GM21576 (cell line): Measurements from ENCODE around the gene AGT.

Experiments
- ATAC-seq: cut with Tn5 transposase; IDR thresholded peaks from one replicate; pipeline ENCODE4 v1.9.1; 2021; ENCODE audit warnings: mild to moderate bottlenecking, moderate library complexity; ENCODE audit not compliant: unreplicated experiment

AGT gene

GRCh38 chr1:230713915-230714764 lies at the start of gene AGT:
Gene AGT, minus strand, starts transcription at chr1:230714122. Its CDS starts 3,299 bp downstream, at chr1:230710823.
- no peak for ATAC-seq

- no peak for ATAC-seq
Observed at GRCh38 chr1:230761443-230762167, 47.7 kb upstream of the AGT start.

GRCh38 chr1:230760360-230760827 lies 46.5 kb upstream of the AGT start:
- ATAC-seq, result no peak

- ATAC-seq, result no peak
Observed at GRCh38 chr1:230759369-230760065, 45.6 kb upstream of the AGT start.

GRCh38 chr1:230758709-230759368 lies 44.9 kb upstream of the AGT start:
- ATAC-seq, result no peak

- no peak for ATAC-seq
Observed at GRCh38 chr1:230757856-230758708, 44.2 kb upstream of the AGT start.

- no peak for ATAC-seq
Observed at GRCh38 chr1:230754796-230755195, 40.9 kb upstream of the AGT start.

- no peak for ATAC-seq
Observed at GRCh38 chr1:230753586-230754251, 39.8 kb upstream of the AGT start.

GRCh38 chr1:230753191-230753585 lies 39.3 kb upstream of the AGT start:
- no peak for ATAC-seq

GRCh38 chr1:230752407-230752806 lies 38.5 kb upstream of the AGT start:
- ATAC-seq, result no peak

- no peak for ATAC-seq
Observed at GRCh38 chr1:230750986-230751625, 37.2 kb upstream of the AGT start.

GRCh38 chr1:230750576-230750975 lies 36.7 kb upstream of the AGT start:
- no peak for ATAC-seq

- no peak for ATAC-seq
Observed at GRCh38 chr1:230749635-230750034, 35.7 kb upstream of the AGT start.

- peak; percentile 71 for ATAC-seq
Observed at GRCh38 chr1:230749150-230749549, 35.2 kb upstream of the AGT start.

- no peak for ATAC-seq
Observed at GRCh38 chr1:230747890-230748800, 34.2 kb upstream of the AGT start.

GRCh38 chr1:230747127-230747730 lies 33.3 kb upstream of the AGT start, which contains the start of gene CAPN9:
Gene CAPN9, plus strand, starts transcription at chr1:230747388. Its CDS starts 109 bp downstream, at chr1:230747497.
- ATAC-seq, result no peak

GRCh38 chr1:230746617-230747016 lies 32.7 kb upstream of the AGT start:
- no peak for ATAC-seq
